Measurements from ENCODE around the gene CCDC61.
A peak's percentile ranks its signal among the peaks of the same experiment; 100 is the strongest.

CCDC61 gene

GRCh38 chr19:46016426-46017094, 21.3 kb downstream of the CCDC61 start:
- DNase-seq = peak; percentile 71

- DNase-seq = no peak
These were observed 21.8 kb downstream of the CCDC61 start for GRCh38 chr19:46017095-46017429.

GRCh38 chr19:46017874-46018675, 22.8 kb downstream of the CCDC61 start:
- no peak for DNase-seq

GRCh38 chr19:46018729-46019251, 23.5 kb downstream of the CCDC61 start:
- no peak for DNase-seq

- DNase-seq = no peak
These were observed 24.0 kb downstream of the CCDC61 start for GRCh38 chr19:46019270-46019669.

- DNase-seq = no peak
These were observed 25.5 kb downstream of the CCDC61 start for GRCh38 chr19:46020819-46021125.

- DNase-seq = peak; percentile 8
These were observed 26.3 kb downstream of the CCDC61 start for GRCh38 chr19:46021531-46022041.

- no peak for DNase-seq
These were observed 26.8 kb downstream of the CCDC61 start for GRCh38 chr19:46022061-46022430.

- DNase-seq = no peak
These were observed 27.4 kb downstream of the CCDC61 start, which contains the start of gene PGLYRP1 for GRCh38 chr19:46022431-46023310. Gene PGLYRP1, minus strand, starts transcription at chr19:46023053. Its CDS starts 32 bp downstream, at chr19:46023021.

- no peak for DNase-seq
These were observed 28.1 kb downstream of the CCDC61 start for GRCh38 chr19:46023311-46023779.

- no peak for DNase-seq
These were observed 30.6 kb downstream of the CCDC61 start for GRCh38 chr19:46025835-46026234.

GRCh38 chr19:46030812-46031550, 35.7 kb downstream of the CCDC61 start:
- no peak for DNase-seq

GRCh38 chr19:46031781-46032596, 36.7 kb downstream of the CCDC61 start:
- DNase-seq = no peak

- no peak for DNase-seq
These were observed 37.3 kb downstream of the CCDC61 start for GRCh38 chr19:46032597-46033025.

- no peak for DNase-seq
These were observed 38.1 kb downstream of the CCDC61 start for GRCh38 chr19:46033401-46033800.

GRCh38 chr19:46035546-46035945, 40.3 kb downstream of the CCDC61 start:
- DNase-seq = no peak

GRCh38 chr19:46035986-46036743, 40.9 kb downstream of the CCDC61 start:
- DNase-seq = no peak

- no peak for DNase-seq
These were observed 41.5 kb downstream of the CCDC61 start for GRCh38 chr19:46036744-46037128.

- no peak for DNase-seq
These were observed 44.9 kb downstream of the CCDC61 start for GRCh38 chr19:46040125-46040524.

GRCh38 chr19:46040952-46041500, 45.8 kb downstream of the CCDC61 start, which contains the start of gene IGFL4:
Gene IGFL4, minus strand, starts transcription at chr19:46041002. Its CDS starts 40 bp downstream, at chr19:46040962.
- peak; percentile 59 for DNase-seq
